ENCODE results near the gene ATG4B. TPM values are rescaled to one million over a fixed set of nuclear protein-coding genes. Genes with fewer than 3 reads are reported as not detected.
A peak's percentile ranks its signal among the peaks of the same experiment; 100 is the strongest.
"Not testable (repeated sequence)": the region's sequence is repeated elsewhere in the genome, so short reads cannot be mapped to it uniquely, and the experiment has no call there.

The ATG4B gene
- total RNA-seq, 2 experiments from 2014 or later, result 71.8 to 80.1 TPM

GRCh38 chr2:241657786-241658254 lies 20.3 kb downstream of the ATG4B start:
- ATAC-seq (no peak), DNase-seq (no peak)
- H3K9me3 Mint-ChIP-seq (ENCODE audit: low read depth), result no peaks in the 10 kb centered on the region
- intact Hi-C loops (cut with DNase I, micrococcal nuclease), result loop anchor here in 1 of 2 experiments (2.0 kb wide), 1 partner anchor 807 kb away; no protein-coding TSS in a partner anchor
- no peaks in the 10 kb centered on the region for H3K4me1 Mint-ChIP-seq
- ChIA-PET CTCF (interaction anchor here (0.8 to 1.8 kb wide), 2 partner anchors 15 to 139 kb away, joined by 3 to 4 read pairs; no protein-coding TSS in a partner anchor), POLR2A (no interaction called here)
- peaks cover 21% of the 10 kb centered on the region for H3K36me3 Mint-ChIP-seq (ENCODE audit: low read depth)
- H3K4me3 Mint-ChIP-seq, result no peak overlapping the region
- H3K27ac Mint-ChIP-seq, result no peak overlapping the region
- no peaks in the 10 kb centered on the region for H3K27me3 Mint-ChIP-seq

- Mint-ChIP-seq H3K4me1 (no peaks in the 10 kb centered on the region), H3K9me3 (ENCODE audit: low read depth) (no peaks in the 10 kb centered on the region), H3K27ac (no peak overlapping the region), H3K36me3 (ENCODE audit: low read depth) (peaks cover 22% of the 10 kb centered on the region), H3K27me3 (no peaks in the 10 kb centered on the region), H3K4me3 (no peak overlapping the region)
- CTCF ChIA-PET, result interaction anchor here (0.8 to 1.8 kb wide), 4 partner anchors 8 to 138 kb away, joined by 3 to 5 read pairs (median 4); no protein-coding TSS in a partner anchor
- intact Hi-C loops (cut with DNase I, micrococcal nuclease), result loop anchor here in 1 of 2 experiments (2.0 kb wide), 1 partner anchor 807 kb away; no protein-coding TSS in a partner anchor
- no peak for DNase-seq
- ATAC-seq, result no peak
- POLR2A ChIA-PET, result no interaction called here
Observed at GRCh38 chr2:241658296-241658695, 20.8 kb downstream of the ATG4B start.

- intact Hi-C loops (cut with DNase I, micrococcal nuclease), result loop anchor here in 1 of 2 experiments (2.0 kb wide), 1 partner anchor 808 kb away; no protein-coding TSS in a partner anchor
- DNase-seq (peak; percentile 70), ATAC-seq (peak; percentile 53)
- H3K9me3 Mint-ChIP-seq (ENCODE audit: low read depth), result no peaks in the 10 kb centered on the region
- no peak overlapping the region for H3K4me3 Mint-ChIP-seq
- H3K27ac Mint-ChIP-seq, result no peak overlapping the region
- ChIA-PET CTCF (interaction anchor here (0.7 to 1.8 kb wide), 6 partner anchors 9 to 115 kb away, joined by 3 to 5 read pairs (median 4); no protein-coding TSS in a partner anchor), POLR2A (no interaction called here)
- H3K36me3 Mint-ChIP-seq (ENCODE audit: low read depth), result peaks cover 23% of the 10 kb centered on the region
- no peaks in the 10 kb centered on the region for H3K4me1 Mint-ChIP-seq
- H3K27me3 Mint-ChIP-seq, result no peaks in the 10 kb centered on the region
Observed at GRCh38 chr2:241659150-241659739, 21.8 kb downstream of the ATG4B start.

GRCh38 chr2:241660593-241661213 lies 23.2 kb downstream of the ATG4B start:
- Mint-ChIP-seq H3K36me3 (ENCODE audit: low read depth) (peaks cover 18% of the 10 kb centered on the region), H3K4me3 (no peak overlapping the region), H3K9me3 (ENCODE audit: low read depth) (no peaks in the 10 kb centered on the region), H3K27ac (no peak overlapping the region), H3K4me1 (peaks cover 8% of the 10 kb centered on the region), H3K27me3 (no peaks in the 10 kb centered on the region)
- intact Hi-C loops (cut with DNase I, micrococcal nuclease), result no loop called here
- CTCF ChIA-PET, result no interaction called here
- DNase-seq (no peak), ATAC-seq (no peak)
- POLR2A ChIA-PET, result no interaction called here

- POLR2A ChIA-PET; intact Hi-C loops (cut with DNase I, micrococcal nuclease); H3K9me3 Mint-ChIP-seq (ENCODE audit: low read depth); H3K4me3 Mint-ChIP-seq; DNase-seq; CTCF ChIA-PET; H3K4me1 Mint-ChIP-seq; H3K27me3 Mint-ChIP-seq; ATAC-seq; H3K27ac Mint-ChIP-seq: not testable (repeated sequence)
- H3K36me3 Mint-ChIP-seq (ENCODE audit: low read depth), result peaks cover 21% of the 10 kb centered on the region
Observed at GRCh38 chr2:241662731-241663130, 25.2 kb downstream of the ATG4B start.

- intact Hi-C loops (cut with DNase I, micrococcal nuclease), result loop anchor here in 1 of 2 experiments (1.0 kb wide), 1 partner anchor 64 kb away; no protein-coding TSS in a partner anchor
- no peak for ATAC-seq
- peaks cover 8% of the 10 kb centered on the region for H3K4me1 Mint-ChIP-seq
- H3K27ac Mint-ChIP-seq, result peak overlapping the region; percentile 14
- peaks cover 18% of the 10 kb centered on the region for H3K36me3 Mint-ChIP-seq (ENCODE audit: low read depth)
- no peaks in the 10 kb centered on the region for H3K27me3 Mint-ChIP-seq
- ChIA-PET POLR2A (no interaction called here), CTCF (interaction anchor here (1.4 kb wide), 1 partner anchor 28 kb away, joined by 3 read pairs; the partner anchor contains the start of gene ATG4B)
- no peaks in the 10 kb centered on the region for H3K9me3 Mint-ChIP-seq (ENCODE audit: low read depth)
- H3K4me3 Mint-ChIP-seq, result no peak overlapping the region
- no peak for DNase-seq
Observed at GRCh38 chr2:241665731-241666440, 28.4 kb downstream of the ATG4B start.

- ATAC-seq (no peak), DNase-seq (no peak)
- H3K4me1 Mint-ChIP-seq, result peaks cover 8% of the 10 kb centered on the region
- H3K27ac Mint-ChIP-seq, result no peak overlapping the region
- CTCF ChIA-PET, result no interaction called here
- intact Hi-C loops (cut with DNase I, micrococcal nuclease), result no loop called here
- H3K36me3 Mint-ChIP-seq (ENCODE audit: low read depth), result peaks cover 16% of the 10 kb centered on the region
- no peaks in the 10 kb centered on the region for H3K27me3 Mint-ChIP-seq
- H3K4me3 Mint-ChIP-seq, result no peak overlapping the region
- POLR2A ChIA-PET, result no interaction called here
- H3K9me3 Mint-ChIP-seq (ENCODE audit: low read depth), result no peaks in the 10 kb centered on the region
Observed at GRCh38 chr2:241666627-241667400, 29.3 kb downstream of the ATG4B start.

GRCh38 chr2:241668354-241668753 lies 30.9 kb downstream of the ATG4B start:
- H3K9me3 Mint-ChIP-seq (ENCODE audit: low read depth), result no peaks in the 10 kb centered on the region
- ATAC-seq, result no peak
- no peak overlapping the region for H3K27ac Mint-ChIP-seq
- H3K4me3 Mint-ChIP-seq, result no peak overlapping the region
- H3K36me3 Mint-ChIP-seq (ENCODE audit: low read depth), result peaks cover 16% of the 10 kb centered on the region
- intact Hi-C loops (cut with DNase I, micrococcal nuclease), result no loop called here
- POLR2A ChIA-PET, result no interaction called here
- CTCF ChIA-PET, result no interaction called here
- no peaks in the 10 kb centered on the region for H3K27me3 Mint-ChIP-seq
- peaks cover 8% of the 10 kb centered on the region for H3K4me1 Mint-ChIP-seq
- no peak for DNase-seq

- CTCF ChIA-PET, result no interaction called here
Observed at GRCh38 chr2:241668839-241669238, 31.3 kb downstream of the ATG4B start.

GRCh38 chr2:241670333-241671110 lies 33.0 kb downstream of the ATG4B start:
- DNase-seq, result no peak
- ChIA-PET POLR2A (no interaction called here), CTCF (interaction anchor here (1.0 kb wide), 1 partner anchor 9 kb away, joined by 3 read pairs; no protein-coding TSS in a partner anchor)
- no peaks in the 10 kb centered on the region for H3K27me3 Mint-ChIP-seq
- intact Hi-C loops (cut with DNase I, micrococcal nuclease), result no loop called here
- H3K36me3 Mint-ChIP-seq (ENCODE audit: low read depth), result peaks cover 17% of the 10 kb centered on the region
- no peak for ATAC-seq
- H3K4me1 Mint-ChIP-seq, result no peaks in the 10 kb centered on the region
- no peaks in the 10 kb centered on the region for H3K9me3 Mint-ChIP-seq (ENCODE audit: low read depth)
- no peak overlapping the region for H3K4me3 Mint-ChIP-seq
- H3K27ac Mint-ChIP-seq, result no peak overlapping the region

More at GRCh38 chr2:241668839-241669238, 31.3 kb downstream of the ATG4B start:
- Mint-ChIP-seq H3K27me3 (no peaks in the 10 kb centered on the region), H3K4me3 (no peak overlapping the region), H3K9me3 (ENCODE audit: low read depth) (no peaks in the 10 kb centered on the region), H3K36me3 (ENCODE audit: low read depth) (peaks cover 17% of the 10 kb centered on the region), H3K27ac (no peak overlapping the region), H3K4me1 (peaks cover 8% of the 10 kb centered on the region)
- intact Hi-C loops (cut with DNase I, micrococcal nuclease), result no loop called here
- POLR2A ChIA-PET, result interaction anchor here (0.5 kb wide), 1 partner anchor 141 kb away, joined by 3 read pairs; no protein-coding TSS in a partner anchor
- DNase-seq (no peak), ATAC-seq (no peak)
